Measurements from ENCODE around the gene PRPF39. TPM values are rescaled to one million over a fixed set of nuclear protein-coding genes. Genes with fewer than 3 reads are reported as not detected.

PRPF39 gene
- total RNA-seq, 1 donor from 2014 or later, result 31.3 TPM

DNA sequence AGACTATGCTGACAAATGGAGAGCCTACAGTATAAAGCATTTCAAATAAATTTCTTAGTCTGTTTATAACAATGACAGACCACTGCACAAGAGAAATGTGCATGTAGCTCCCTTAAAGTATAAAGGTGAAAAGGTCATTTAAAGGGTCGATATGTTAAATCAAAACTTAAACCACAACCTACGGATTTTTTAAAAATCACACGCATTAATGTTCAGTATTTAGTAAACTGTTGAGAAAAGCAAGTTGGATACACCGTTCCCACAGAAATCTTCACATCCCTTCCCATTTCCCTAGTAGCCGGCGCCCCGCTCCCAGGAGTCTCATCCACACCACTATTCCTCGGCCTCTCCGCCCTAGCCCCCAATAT lies 49.8 kb downstream of the PRPF39 start:
- H3K9me3 ChIP-seq, result no peaks in the 10 kb centered on the region
- DNase-seq (no peak), ATAC-seq (no peak)
- H3K4me1 ChIP-seq, result peaks cover 20% of the 10 kb centered on the region
- intact Hi-C loops (cut with DNase I), result no loop called here
- H3K4me3 ChIP-seq, result peak overlapping the region; percentile 75
- TF ChIP-seq, protein P1, sequence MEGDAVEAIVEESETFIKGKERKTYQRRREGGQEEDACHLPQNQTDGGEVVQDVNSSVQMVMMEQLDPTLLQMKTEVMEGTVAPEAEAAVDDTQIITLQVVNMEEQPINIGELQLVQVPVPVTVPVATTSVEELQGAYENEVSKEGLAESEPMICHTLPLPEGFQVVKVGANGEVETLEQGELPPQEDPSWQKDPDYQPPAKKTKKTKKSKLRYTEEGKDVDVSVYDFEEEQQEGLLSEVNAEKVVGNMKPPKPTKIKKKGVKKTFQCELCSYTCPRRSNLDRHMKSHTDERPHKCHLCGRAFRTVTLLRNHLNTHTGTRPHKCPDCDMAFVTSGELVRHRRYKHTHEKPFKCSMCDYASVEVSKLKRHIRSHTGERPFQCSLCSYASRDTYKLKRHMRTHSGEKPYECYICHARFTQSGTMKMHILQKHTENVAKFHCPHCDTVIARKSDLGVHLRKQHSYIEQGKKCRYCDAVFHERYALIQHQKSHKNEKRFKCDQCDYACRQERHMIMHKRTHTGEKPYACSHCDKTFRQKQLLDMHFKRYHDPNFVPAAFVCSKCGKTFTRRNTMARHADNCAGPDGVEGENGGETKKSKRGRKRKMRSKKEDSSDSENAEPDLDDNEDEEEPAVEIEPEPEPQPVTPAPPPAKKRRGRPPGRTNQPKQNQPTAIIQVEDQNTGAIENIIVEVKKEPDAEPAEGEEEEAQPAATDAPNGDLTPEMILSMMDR (IDR thresholded peaks at IDR 0.05), result no peak
- H3K27ac ChIP-seq, result peak overlapping the region; percentile 88
- no peaks in the 10 kb centered on the region for H3K27me3 ChIP-seq
- peaks cover 14% of the 10 kb centered on the region for H3K36me3 ChIP-seq

DNA sequence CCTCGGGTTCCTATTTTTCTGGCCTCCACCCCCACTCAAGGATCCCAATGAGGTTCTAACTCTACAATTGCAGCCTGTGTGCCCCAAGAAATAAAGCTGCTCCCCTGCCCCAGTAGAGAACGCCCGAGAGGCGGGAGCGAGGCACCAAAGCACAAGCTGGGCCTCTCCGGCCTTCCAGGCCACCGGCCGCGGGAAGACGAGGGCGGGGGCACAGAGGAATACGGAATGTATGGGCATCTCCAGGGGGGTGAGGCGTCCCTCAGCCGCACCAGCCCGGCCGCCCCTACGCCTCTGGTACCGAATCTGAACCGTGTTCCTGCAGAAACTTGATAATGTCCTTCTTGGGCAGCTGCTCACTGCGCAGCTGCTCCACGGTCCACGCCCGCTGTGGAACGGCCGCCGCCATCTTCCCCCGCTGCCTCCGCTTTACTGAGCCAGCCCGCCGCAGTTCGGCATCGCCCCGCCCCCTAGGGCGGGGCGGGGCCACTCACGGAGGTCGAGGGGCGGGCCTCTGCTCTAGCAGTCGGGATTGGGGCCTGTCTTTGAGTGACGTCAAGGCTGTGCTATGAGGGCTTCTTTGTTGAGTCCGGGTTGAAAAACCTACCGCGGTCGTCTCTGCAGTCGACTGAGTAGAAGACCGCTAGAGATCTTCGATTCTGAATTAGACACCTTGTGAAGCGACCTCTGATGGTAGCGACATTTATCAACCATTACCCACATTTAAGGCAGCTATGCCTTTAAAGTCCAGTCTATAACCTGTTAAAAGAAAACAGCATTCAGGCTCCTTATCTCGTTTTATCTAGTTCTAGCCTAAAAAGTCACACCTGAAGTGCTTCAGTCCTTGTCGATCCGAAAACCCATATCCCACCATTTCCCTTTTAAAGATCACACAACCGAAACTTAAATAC lies 50.4 kb downstream of the PRPF39 start, which contains the start of gene FKBP3:
Gene FKBP3 (minus strand): TSS at position 431 of the 908 bp plus-strand sequence. CDS start 25 bp downstream, at position 406.
- Histone ChIP-seq H3K27ac (peak within 1 kb of the TSS; percentile 88), H3K27me3 (no peaks in the 10 kb centered on the region), H3K4me1 (peaks cover 20% of the 10 kb centered on the region), H3K36me3 (peaks cover 10% of the 10 kb centered on the region), H3K4me3 (peak within 1 kb of the TSS; percentile 75), H3K9me3 (no peaks in the 10 kb centered on the region)
- intact Hi-C loops (cut with DNase I), result no loop called here
- TF ChIP-seq, protein P1 (IDR thresholded peaks at IDR 0.05), result no peak
- ATAC-seq, result peak; percentile 99
- DNase-seq, result peak; percentile 97

DNA sequence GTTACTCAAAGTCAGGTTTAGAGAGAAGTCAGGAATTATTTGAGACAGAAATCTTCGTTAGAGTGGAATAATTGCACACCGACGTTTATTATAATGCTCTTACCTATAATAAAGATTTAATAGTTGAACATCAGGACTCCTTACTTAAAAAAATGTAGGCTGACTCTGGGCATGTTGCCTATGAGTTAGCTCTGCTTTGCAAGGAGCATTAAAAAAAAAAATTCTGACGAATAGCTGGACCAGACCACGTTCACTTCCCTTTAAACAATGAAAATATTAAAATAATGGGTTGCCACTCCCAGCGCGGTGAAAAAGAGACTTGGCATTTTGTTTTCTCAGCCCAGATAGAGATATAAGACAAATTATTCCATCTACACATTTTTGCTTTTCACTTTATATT lies 51.2 kb downstream of the PRPF39 start:
- peaks cover 1% of the 10 kb centered on the region for H3K36me3 ChIP-seq
- intact Hi-C loops (cut with DNase I), result no loop called here
- H3K4me1 ChIP-seq, result peaks cover 20% of the 10 kb centered on the region
- H3K27ac ChIP-seq, result peak overlapping the region; percentile 88
- no peak for ATAC-seq
- DNase-seq, result no peak
- no peaks in the 10 kb centered on the region for H3K27me3 ChIP-seq
- H3K9me3 ChIP-seq, result no peaks in the 10 kb centered on the region
- TF ChIP-seq, protein P1 (IDR thresholded peaks at IDR 0.05), result no peak
- H3K4me3 ChIP-seq, result peak overlapping the region; percentile 75

DNA sequence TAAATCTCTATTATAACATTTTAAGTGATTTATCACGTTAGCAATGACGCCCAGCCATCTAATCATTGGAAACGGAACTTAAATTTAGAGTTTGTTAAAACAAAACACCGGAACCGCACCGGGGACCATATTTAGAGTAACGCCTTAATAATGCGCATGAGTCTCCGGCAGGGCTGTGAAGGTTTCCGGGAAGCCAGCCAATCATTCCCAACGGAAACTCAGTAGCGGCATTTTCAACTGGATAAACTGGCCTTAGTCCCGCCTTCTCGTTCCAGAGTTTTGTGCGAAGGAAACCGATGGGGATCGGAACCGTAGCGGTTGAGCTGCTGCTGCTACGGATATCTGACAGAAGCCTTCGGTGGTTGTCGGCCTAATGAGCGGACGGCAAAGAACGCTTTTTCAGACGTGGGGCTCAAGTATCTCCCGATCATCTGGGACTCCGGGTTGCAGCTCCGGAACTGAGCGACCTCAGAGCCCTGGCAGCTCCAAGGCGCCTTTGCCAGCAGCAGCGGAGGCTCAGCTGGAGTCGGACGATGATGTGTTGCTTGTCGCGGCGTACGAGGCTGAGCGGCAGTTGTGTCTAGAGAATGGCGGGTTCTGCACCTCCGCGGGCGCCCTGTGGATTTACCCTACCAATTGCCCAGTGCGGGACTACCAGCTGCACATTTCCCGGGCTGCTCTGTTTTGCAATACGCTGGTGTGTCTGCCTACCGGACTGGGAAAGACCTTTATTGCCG lies 51.9 kb downstream of the PRPF39 start, which contains the start of gene FANCM:
Gene FANCM (plus strand): TSS at position 272 of the 737 bp plus-strand sequence. CDS start 102 bp downstream, at position 374.
- no peaks in the 10 kb centered on the region for H3K27me3 ChIP-seq
- H3K9me3 ChIP-seq, result no peaks in the 10 kb centered on the region
- intact Hi-C loops (cut with DNase I), result no loop called here
- ATAC-seq (peak; percentile 83), DNase-seq (peak; percentile 83)
- peak within 1 kb of the TSS; percentile 88 for H3K27ac ChIP-seq
- H3K36me3 ChIP-seq, result no peaks in the 10 kb centered on the region
- TF ChIP-seq, protein P1 (IDR thresholded peaks at IDR 0.05), result no peak
- H3K4me3 ChIP-seq, result peak within 1 kb of the TSS; percentile 75
- peaks cover 20% of the 10 kb centered on the region for H3K4me1 ChIP-seq

DNA sequence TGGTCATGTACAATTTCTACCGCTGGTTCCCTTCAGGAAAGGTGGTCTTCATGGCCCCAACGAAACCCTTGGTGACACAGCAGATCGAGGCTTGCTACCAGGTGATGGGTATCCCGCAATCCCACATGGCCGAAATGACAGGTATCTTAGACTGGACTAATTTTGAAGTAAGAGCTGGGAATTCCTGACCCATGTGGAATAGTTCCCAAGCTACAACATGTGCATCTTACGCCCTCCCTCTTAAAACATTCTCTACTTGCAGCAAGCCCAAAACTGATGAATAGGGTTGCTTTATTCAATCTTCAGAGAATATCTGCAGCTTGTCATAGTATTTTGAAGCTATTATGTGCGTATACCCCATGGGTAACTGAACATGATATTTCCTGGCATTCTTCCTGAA lies 52.5 kb downstream of the PRPF39 start:
- TF ChIP-seq, protein P1 (IDR thresholded peaks at IDR 0.05), result no peak
- no peak overlapping the region for H3K27ac ChIP-seq
- DNase-seq (no peak), ATAC-seq (no peak)
- H3K9me3 ChIP-seq, result no peaks in the 10 kb centered on the region
- intact Hi-C loops (cut with DNase I), result no loop called here
- H3K27me3 ChIP-seq, result no peaks in the 10 kb centered on the region
- peak overlapping the region; percentile 75 for H3K4me3 ChIP-seq
- peaks cover 20% of the 10 kb centered on the region for H3K4me1 ChIP-seq
- no peaks in the 10 kb centered on the region for H3K36me3 ChIP-seq

Data from upper lobe of right lung (tissue), 1 donor.